HL-60 (cell line): ENCODE data around the gene KCNC3.

ENCODE experiments used
- CTCF ChIP-seq: IDR thresholded peaks from one replicate; pipeline ENCODE4 v1.5.1; 2011; ENCODE audit warnings: low read length, control low read depth, inconsistent platforms; ENCODE audit not compliant: insufficient read depth
- POLR2AphosphoS5 ChIP-seq: IDR thresholded peaks from 2 replicates; pipeline ENCODE4 v1.6.1; 2012; ENCODE audit warnings: low read depth

- TF ChIP-seq CTCF: no peak
- no peak for TF ChIP-seq POLR2AphosphoS5
These were observed 30.2 kb upstream of the KCNC3 start for GRCh38 chr19:50359328-50359818.
